ENCODE measurements around the gene RRP9.
A peak's percentile ranks its signal among the peaks of the same experiment; 100 is the strongest.
"Not testable (repeated sequence)": the region's sequence is repeated elsewhere in the genome, so short reads cannot be mapped to it uniquely, and the experiment has no call there.

Gene RRP9, protein sequence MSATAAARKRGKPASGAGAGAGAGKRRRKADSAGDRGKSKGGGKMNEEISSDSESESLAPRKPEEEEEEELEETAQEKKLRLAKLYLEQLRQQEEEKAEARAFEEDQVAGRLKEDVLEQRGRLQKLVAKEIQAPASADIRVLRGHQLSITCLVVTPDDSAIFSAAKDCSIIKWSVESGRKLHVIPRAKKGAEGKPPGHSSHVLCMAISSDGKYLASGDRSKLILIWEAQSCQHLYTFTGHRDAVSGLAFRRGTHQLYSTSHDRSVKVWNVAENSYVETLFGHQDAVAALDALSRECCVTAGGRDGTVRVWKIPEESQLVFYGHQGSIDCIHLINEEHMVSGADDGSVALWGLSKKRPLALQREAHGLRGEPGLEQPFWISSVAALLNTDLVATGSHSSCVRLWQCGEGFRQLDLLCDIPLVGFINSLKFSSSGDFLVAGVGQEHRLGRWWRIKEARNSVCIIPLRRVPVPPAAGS

GRCh38 chr3:51941798-51942602 lies at the start of gene RRP9, which contains the start of gene PARP3:
RRP9 (minus strand) TSS chr3:51941904; CDS start chr3:51941867, 37 bp downstream.
PARP3 (plus strand) TSS chr3:51942363; CDS start chr3:51943356, 993 bp downstream.
- H3K27ac Mint-ChIP-seq: peak within 1 kb of the TSS; percentile 63
- peak; percentile 99 for DNase-seq
- peaks cover 19% of the 10 kb centered on the region for H3K36me3 Mint-ChIP-seq (ENCODE audit: low read depth)
- H3K27me3 Mint-ChIP-seq: no peaks in the 10 kb centered on the region
- H3K4me3 Mint-ChIP-seq: peak within 1 kb of the TSS; percentile 79
- H3K9me3 Mint-ChIP-seq: no peaks in the 10 kb centered on the region
- H3K4me1 Mint-ChIP-seq: peaks cover 32% of the 10 kb centered on the region
- ATAC-seq: peak; percentile 93

GRCh38 chr3:51990501-51990971 lies 48.8 kb upstream of the RRP9 start:
- not testable (repeated sequence) for DNase-seq, H3K9me3 Mint-ChIP-seq, H3K27ac Mint-ChIP-seq, H3K4me3 Mint-ChIP-seq, H3K27me3 Mint-ChIP-seq, ATAC-seq
- Mint-ChIP-seq H3K4me1 (peaks cover 34% of the 10 kb centered on the region), H3K36me3 (ENCODE audit: low read depth) (peaks cover 40% of the 10 kb centered on the region)

DNA sequence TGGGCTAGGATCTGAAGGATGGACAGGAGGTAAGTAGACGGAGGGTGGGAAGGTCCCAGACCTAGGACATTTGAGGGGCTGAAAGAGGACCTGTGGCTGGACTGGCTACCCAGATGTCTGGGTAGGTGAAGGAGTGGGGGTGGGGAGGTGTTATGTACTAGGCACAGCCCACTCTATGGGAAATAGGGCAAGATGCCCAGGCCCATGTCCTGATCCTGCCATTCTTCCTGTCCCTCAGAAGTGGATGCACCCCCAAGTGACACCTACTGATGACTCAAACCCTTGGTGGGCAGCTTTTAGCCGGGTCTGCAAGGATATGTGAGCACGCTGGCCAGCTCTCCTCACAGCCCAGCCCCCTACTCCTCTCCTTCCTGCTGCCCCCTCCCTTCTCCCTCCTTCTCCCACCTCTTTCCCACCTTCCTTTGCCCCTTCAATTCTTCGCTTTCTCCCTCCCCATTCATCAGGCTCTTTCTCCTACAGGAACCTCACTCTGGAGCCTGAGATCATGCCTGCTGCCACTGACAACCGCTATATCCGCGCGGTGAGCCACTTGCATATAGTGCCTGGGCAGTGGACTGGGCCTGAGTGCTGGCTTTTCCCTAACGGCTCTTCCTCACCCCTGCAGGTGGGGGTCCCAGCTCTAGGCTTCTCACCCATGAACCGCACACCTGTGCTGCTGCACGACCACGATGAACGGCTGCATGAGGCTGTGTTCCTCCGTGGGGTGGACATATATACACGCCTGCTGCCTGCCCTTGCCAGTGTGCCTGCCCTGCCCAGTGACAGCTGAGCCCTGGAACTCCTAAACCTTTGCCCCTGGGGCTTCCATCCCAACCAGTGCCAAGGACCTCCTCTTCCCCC lies 46.8 kb upstream of the RRP9 start:
- Mint-ChIP-seq H3K9me3 (no peaks in the 10 kb centered on the region), H3K4me3 (no peak overlapping the region), H3K27ac (peak overlapping the region; percentile 46), H3K4me1 (peaks cover 23% of the 10 kb centered on the region), H3K27me3 (no peaks in the 10 kb centered on the region), H3K36me3 (ENCODE audit: low read depth) (peaks cover 20% of the 10 kb centered on the region)
- ATAC-seq (no peak), DNase-seq (no peak)

DNA sequence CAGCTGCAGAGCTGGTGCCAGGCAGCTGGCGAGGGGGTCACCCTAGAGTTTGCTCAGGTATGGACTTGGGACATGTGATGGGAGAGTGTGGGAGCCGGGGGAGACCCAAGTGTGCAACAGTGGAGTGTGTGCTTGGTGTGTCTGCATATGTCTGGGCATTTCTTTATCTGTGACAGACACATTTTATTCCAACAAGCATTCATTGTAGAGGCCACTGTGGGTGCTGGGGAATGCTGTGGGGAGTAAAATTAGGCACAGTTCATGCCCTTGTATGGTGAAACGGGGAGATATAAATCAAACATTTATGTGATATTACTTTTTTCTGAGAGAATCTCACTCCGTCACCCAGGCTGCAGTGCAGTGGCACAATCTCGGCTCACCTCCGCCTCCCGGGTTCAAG lies 45.9 kb upstream of the RRP9 start:
- ATAC-seq: no peak
- Mint-ChIP-seq H3K4me3 (no peak overlapping the region), H3K27me3 (no peaks in the 10 kb centered on the region), H3K4me1 (peaks cover 20% of the 10 kb centered on the region), H3K9me3 (no peaks in the 10 kb centered on the region), H3K27ac (no peak overlapping the region), H3K36me3 (ENCODE audit: low read depth) (peaks cover 12% of the 10 kb centered on the region)
- DNase-seq: no peak

GRCh38 chr3:51986010-51986947 lies 44.6 kb upstream of the RRP9 start:
- Mint-ChIP-seq H3K36me3 (ENCODE audit: low read depth) (peaks cover 2% of the 10 kb centered on the region), H3K4me3 (no peak overlapping the region), H3K27me3 (no peaks in the 10 kb centered on the region), H3K27ac (no peak overlapping the region), H3K9me3 (no peaks in the 10 kb centered on the region), H3K4me1 (peaks cover 24% of the 10 kb centered on the region)
- DNase-seq (no peak), ATAC-seq (no peak)

DNA sequence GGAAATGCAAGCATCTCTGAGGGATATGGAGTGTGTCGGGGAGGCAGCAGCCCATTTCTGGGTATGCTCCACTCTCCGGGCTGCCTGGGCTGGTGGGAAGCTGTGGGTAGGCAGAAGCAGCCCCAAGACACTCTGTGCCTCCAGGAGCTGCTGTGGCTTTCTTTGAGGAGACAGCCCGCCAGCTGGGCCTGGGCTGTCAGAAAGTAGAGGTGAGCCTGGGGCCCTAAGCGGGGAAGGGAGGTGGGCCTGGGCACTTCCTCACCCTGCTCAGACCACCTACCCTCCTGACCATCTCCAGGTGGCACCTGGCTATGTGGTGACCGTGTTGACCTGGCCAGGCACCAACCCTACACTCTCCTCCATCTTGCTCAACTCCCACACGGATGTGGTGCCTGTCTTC lies 43.4 kb upstream of the RRP9 start:
- Mint-ChIP-seq H3K36me3 (ENCODE audit: low read depth) (peaks cover 2% of the 10 kb centered on the region), H3K4me3 (peak overlapping the region; percentile 92), H3K4me1 (peaks cover 24% of the 10 kb centered on the region), H3K9me3 (no peaks in the 10 kb centered on the region), H3K27me3 (no peaks in the 10 kb centered on the region), H3K27ac (peak overlapping the region; percentile 15)
- DNase-seq (no peak), ATAC-seq (no peak)

DNA sequence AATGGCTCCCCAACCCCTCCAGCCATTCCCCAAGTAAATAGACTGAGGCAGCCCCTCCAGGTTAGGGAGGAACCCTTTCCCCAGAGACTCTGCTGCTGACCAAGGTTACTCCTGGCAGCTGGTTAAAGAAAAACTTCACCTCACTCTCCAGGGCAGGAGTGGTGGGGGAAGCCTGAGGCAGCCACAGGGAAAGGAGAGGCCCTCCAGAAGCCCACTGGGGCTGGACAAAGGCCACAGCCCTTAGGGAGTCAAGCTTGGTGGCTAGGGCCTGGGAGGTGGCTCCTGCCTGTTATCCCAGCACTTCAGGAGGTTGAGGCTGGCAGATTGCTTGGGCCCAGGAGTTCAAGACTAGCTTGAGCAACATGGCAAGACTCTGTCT lies 42.6 kb upstream of the RRP9 start:
- Mint-ChIP-seq H3K27me3 (no peaks in the 10 kb centered on the region), H3K27ac (peak overlapping the region; percentile 91), H3K36me3 (ENCODE audit: low read depth) (peaks cover 2% of the 10 kb centered on the region), H3K4me3 (peak overlapping the region; percentile 92), H3K4me1 (peaks cover 24% of the 10 kb centered on the region), H3K9me3 (no peaks in the 10 kb centered on the region)
- DNase-seq (no peak), ATAC-seq (no peak)

DNA sequence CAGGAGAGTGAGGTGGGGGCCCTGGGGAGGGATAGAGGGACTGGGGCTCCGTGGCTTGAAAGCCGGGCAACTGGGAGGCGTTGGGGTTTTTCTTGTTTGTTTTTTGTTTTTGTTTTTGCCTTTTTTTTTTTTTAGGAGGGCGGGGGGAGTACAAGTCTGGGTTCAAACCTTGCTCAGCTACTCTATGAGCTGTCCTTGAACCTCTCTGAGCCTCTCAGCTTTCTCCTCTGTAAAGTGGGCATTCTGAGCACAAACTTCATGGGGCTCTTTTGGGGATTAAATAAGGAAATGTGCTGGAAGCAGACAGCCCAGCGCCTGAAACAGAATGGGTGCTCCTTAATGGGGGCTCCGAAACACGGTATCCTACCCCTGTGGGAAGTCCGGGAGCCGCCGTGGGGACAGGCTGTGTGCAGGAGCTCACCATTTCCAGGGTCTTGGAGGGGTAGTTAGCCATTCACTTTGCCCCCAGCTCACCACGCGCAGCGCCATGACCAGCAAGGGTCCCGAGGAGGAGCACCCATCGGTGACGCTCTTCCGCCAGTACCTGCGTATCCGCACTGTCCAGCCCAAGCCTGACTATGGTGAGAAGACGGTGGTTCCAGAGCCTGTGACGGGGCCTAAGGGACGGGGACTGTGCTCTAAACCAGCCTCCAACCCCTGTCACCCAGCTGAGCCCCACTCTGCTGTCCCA lies 42.0 kb upstream of the RRP9 start:
- no peak for ATAC-seq
- Mint-ChIP-seq H3K27me3 (no peaks in the 10 kb centered on the region), H3K36me3 (ENCODE audit: low read depth) (no peaks in the 10 kb centered on the region), H3K4me3 (peak overlapping the region; percentile 92), H3K27ac (peak overlapping the region; percentile 91), H3K4me1 (peaks cover 24% of the 10 kb centered on the region), H3K9me3 (no peaks in the 10 kb centered on the region)
- no peak for DNase-seq

- Mint-ChIP-seq H3K27ac (peak within 1 kb of the TSS; percentile 91), H3K9me3 (no peaks in the 10 kb centered on the region), H3K27me3 (no peaks in the 10 kb centered on the region), H3K4me1 (peaks cover 24% of the 10 kb centered on the region), H3K36me3 (ENCODE audit: low read depth) (no peaks in the 10 kb centered on the region), H3K4me3 (peak within 1 kb of the TSS; percentile 92)
- ATAC-seq: peak; percentile 93
- peak; percentile 85 for DNase-seq
These were observed 41.3 kb upstream of the RRP9 start, which contains the start of gene ACY1 for GRCh38 chr3:51982838-51983577. ACY1 (plus strand) TSS chr3:51983535; CDS start chr3:51984065, 530 bp downstream.

DNA sequence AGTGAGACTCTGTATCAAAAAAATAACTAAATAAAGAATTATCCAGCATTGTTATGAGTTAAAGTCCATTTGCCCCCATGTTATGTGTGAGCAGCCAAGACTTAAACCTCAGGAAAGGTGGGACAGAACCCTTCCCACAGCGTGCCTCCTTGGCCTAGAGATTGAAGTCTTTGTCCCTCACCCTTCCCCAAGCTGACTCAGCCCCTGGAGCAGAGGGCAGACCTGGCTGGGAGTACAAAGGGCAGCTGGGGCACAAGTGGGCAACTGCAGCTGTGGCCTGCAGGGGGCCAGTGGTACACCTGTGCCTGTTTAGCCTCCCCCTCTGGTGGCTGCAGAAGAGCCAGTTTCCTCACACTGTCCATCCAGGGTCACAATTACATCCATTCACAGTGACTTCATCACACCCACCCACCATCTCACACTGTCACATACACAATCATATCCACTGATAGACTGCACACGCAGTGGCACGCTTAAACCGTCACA lies 40.7 kb upstream of the RRP9 start:
- H3K27ac Mint-ChIP-seq: peak overlapping the region; percentile 91
- ATAC-seq (peak; percentile 40), DNase-seq (peak; percentile 56)
- no peaks in the 10 kb centered on the region for H3K36me3 Mint-ChIP-seq (ENCODE audit: low read depth)
- H3K4me1 Mint-ChIP-seq: peaks cover 27% of the 10 kb centered on the region
- H3K4me3 Mint-ChIP-seq: peak overlapping the region; percentile 92
- no peaks in the 10 kb centered on the region for H3K27me3 Mint-ChIP-seq
- no peaks in the 10 kb centered on the region for H3K9me3 Mint-ChIP-seq

- DNase-seq (no peak), ATAC-seq (no peak)
- no peak overlapping the region for H3K27ac Mint-ChIP-seq
- no peaks in the 10 kb centered on the region for H3K27me3 Mint-ChIP-seq
- no peak overlapping the region for H3K4me3 Mint-ChIP-seq
- no peaks in the 10 kb centered on the region for H3K9me3 Mint-ChIP-seq
- peaks cover 44% of the 10 kb centered on the region for H3K4me1 Mint-ChIP-seq
- no peaks in the 10 kb centered on the region for H3K36me3 Mint-ChIP-seq (ENCODE audit: low read depth)
These were observed 38.5 kb upstream of the RRP9 start for GRCh38 chr3:51980253-51980652.

- Mint-ChIP-seq H3K36me3 (ENCODE audit: low read depth) (peaks cover 3% of the 10 kb centered on the region), H3K27me3 (no peaks in the 10 kb centered on the region), H3K4me3 (no peak overlapping the region), H3K27ac (no peak overlapping the region), H3K4me1 (peaks cover 44% of the 10 kb centered on the region), H3K9me3 (no peaks in the 10 kb centered on the region)
- ATAC-seq: no peak
- no peak for DNase-seq
These were observed 36.4 kb upstream of the RRP9 start for GRCh38 chr3:51978143-51978502.
